ENCODE data around the gene GALNT1.

- TF ChIP-seq POLR2AphosphoS5 (IDR thresholded peaks at IDR 0.05; ENCODE audit: low read depth, low read length) = no peak
- TF ChIP-seq POLR2A (IDR thresholded peaks at IDR 0.05; ENCODE audit: low read depth, low read length) = no peak
These were observed 151.9 kb downstream of the GALNT1 start for GRCh38 chr18:35733408-35733807.

Data from GM12891 (cell line).